Esophagus squamous epithelium (tissue), 4 donors: Measurements from ENCODE around the gene SPPL2C.

Experiments
- POLR2A ChIP-seq, 4 donors: fragments of 450-650 bp; IDR thresholded peaks; one replicate each; pipeline ENCODE4 v1.6.1; 2017; ENCODE audit warnings: antibody characterized with exemption in 4 of 4, mild to moderate bottlenecking in 4 of 4, moderate library complexity in 3 of 4
- TF ChIP-seq, protein P1 (sequence below), 6 experiments: fragments of 450-650 bp in 4 of 6; fragments of 200-600 bp in 2 of 6; sonication (generic) in 2 of 6; IDR thresholded peaks; one replicate each; pipeline ENCODE4 v1.5.1; 2016 to 2019; ENCODE audit warnings: antibody characterized with exemption in 6 of 6, mild to moderate bottlenecking in 4 of 6, moderate library complexity in 4 of 6

DNA sequence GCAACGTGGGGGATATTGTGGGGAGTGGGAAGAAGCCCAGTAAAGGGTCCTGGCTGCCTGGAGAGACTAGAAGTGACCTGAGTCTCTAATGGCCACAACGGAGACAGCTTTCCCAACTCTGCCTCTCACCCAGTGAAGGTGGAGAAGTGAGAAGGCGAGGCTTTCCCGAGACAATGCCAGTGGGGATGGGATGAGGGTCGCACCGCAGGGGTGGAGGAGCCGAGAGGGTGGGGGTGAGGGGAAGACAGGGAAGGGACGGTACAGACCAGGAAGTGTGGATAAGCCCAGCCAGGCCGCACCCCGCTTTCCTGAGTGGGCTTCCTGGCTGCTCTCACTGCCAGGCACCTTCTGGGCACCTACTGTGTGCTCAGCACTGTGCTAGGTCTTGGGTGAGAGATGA, 7.5 kb upstream of the SPPL2C start:
- TF ChIP-seq, protein P1, sequence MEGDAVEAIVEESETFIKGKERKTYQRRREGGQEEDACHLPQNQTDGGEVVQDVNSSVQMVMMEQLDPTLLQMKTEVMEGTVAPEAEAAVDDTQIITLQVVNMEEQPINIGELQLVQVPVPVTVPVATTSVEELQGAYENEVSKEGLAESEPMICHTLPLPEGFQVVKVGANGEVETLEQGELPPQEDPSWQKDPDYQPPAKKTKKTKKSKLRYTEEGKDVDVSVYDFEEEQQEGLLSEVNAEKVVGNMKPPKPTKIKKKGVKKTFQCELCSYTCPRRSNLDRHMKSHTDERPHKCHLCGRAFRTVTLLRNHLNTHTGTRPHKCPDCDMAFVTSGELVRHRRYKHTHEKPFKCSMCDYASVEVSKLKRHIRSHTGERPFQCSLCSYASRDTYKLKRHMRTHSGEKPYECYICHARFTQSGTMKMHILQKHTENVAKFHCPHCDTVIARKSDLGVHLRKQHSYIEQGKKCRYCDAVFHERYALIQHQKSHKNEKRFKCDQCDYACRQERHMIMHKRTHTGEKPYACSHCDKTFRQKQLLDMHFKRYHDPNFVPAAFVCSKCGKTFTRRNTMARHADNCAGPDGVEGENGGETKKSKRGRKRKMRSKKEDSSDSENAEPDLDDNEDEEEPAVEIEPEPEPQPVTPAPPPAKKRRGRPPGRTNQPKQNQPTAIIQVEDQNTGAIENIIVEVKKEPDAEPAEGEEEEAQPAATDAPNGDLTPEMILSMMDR (IDR thresholded peaks at IDR 0.05), result no peak
- no peak for TF ChIP-seq POLR2A (IDR thresholded peaks at IDR 0.05)
